ENCODE measurements around the gene EHMT1. TPM values are rescaled to one million over a fixed set of nuclear protein-coding genes. Genes with fewer than 3 reads are reported as not detected.

EHMT1 gene
- total and polyA plus RNA-seq, 9 of the 15 experiments (the other 6 are each of a cell fraction or from before 2014, with no cell fraction given), result 2.2 to 76.0 (median 36.4) TPM

DNA sequence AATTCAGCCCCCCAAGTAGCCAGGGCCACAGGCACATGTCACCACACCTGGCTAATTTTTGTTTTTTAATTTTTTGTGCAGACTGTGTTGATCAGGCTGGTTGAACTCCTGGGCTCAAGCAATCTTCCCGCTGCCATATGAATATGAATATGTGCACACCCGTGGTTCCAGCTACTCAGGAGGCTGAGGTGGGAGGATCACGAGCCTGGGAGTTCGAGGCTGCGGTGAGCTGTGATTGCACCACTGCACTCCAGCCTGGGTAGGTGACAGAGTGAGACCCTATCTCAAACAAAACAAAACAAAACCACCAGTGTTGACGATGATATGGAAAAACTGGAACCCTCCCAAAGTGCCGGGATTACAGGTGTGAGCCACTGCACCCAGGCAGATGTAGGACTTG lies 32.0 kb downstream of the EHMT1 start (continued):
- TF ChIP-seq, protein P1, sequence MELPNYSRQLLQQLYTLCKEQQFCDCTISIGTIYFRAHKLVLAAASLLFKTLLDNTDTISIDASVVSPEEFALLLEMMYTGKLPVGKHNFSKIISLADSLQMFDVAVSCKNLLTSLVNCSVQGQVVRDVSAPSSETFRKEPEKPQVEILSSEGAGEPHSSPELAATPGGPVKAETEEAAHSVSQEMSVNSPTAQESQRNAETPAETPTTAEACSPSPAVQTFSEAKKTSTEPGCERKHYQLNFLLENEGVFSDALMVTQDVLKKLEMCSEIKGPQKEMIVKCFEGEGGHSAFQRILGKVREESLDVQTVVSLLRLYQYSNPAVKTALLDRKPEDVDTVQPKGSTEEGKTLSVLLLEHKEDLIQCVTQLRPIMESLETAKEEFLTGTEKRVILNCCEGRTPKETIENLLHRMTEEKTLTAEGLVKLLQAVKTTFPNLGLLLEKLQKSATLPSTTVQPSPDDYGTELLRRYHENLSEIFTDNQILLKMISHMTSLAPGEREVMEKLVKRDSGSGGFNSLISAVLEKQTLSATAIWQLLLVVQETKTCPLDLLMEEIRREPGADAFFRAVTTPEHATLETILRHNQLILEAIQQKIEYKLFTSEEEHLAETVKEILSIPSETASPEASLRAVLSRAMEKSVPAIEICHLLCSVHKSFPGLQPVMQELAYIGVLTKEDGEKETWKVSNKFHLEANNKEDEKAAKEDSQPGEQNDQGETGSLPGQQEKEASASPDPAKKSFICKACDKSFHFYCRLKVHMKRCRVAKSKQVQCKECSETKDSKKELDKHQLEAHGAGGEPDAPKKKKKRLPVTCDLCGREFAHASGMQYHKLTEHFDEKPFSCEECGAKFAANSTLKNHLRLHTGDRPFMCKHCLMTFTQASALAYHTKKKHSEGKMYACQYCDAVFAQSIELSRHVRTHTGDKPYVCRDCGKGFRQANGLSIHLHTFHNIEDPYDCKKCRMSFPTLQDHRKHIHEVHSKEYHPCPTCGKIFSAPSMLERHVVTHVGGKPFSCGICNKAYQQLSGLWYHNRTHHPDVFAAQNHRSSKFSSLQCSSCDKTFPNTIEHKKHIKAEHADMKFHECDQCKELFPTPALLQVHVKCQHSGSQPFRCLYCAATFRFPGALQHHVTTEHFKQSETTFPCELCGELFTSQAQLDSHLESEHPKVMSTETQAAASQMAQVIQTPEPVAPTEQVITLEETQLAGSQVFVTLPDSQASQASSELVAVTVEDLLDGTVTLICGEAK (IDR thresholded peaks at IDR 0.05), result no peak
- TF ChIP-seq, protein P1 (CRISPR knock-in tag; IDR thresholded peaks at IDR 0.05), result no peak
- TF ChIP-seq MCM2 (IDR thresholded peaks at IDR 0.05; ENCODE audit: low read depth), result no peak
- no peak for TF ChIP-seq XRCC5 (IDR thresholded peaks at IDR 0.05; ENCODE audit: low read depth, low read length)
- TF ChIP-seq NCOR1 (IDR thresholded peaks at IDR 0.05), result no peak
